Lower lobe of right lung (tissue), 2 donors: ENCODE measurements around the gene BHLHE23. TPM values are rescaled to one million over a fixed set of nuclear protein-coding genes. Genes with fewer than 3 reads are reported as not detected.

Source experiments
- ATAC-seq, 2 donors: fragments of 200-7000 bp; cut with Tn5 transposase; one replicate each; pipeline ENCODE4 v1.9.1; 2020 to 2022; ENCODE audit warnings: mild to moderate bottlenecking in 2 of 2, moderate library complexity in 2 of 2
- DNase-seq: peaks from one replicate; pipeline ENCODE4 v3.0.0-alpha.2; 2020
- H3K27ac ChIP-seq: fragments of 200-600 bp; one replicate; pipeline ENCODE4 v1.8.0; 2022
- H3K27me3 ChIP-seq: fragments of 200-600 bp; one replicate; pipeline ENCODE4 v1.8.0; 2022; ENCODE audit warnings: low read depth
- H3K36me3 ChIP-seq: fragments of 200-600 bp; one replicate; pipeline ENCODE4 v1.8.0; 2022; ENCODE audit warnings: mild to moderate bottlenecking
- H3K4me1 ChIP-seq: fragments of 200-600 bp; one replicate; pipeline ENCODE4 v1.8.0; 2022
- H3K4me3 ChIP-seq: fragments of 200-600 bp; one replicate; pipeline ENCODE4 v1.8.0; 2022; ENCODE audit warnings: mild to moderate bottlenecking
- H3K9me3 ChIP-seq: fragments of 200-600 bp; one replicate; pipeline ENCODE4 v1.8.0; 2022
- CTCF ChIP-seq: fragments of 200-600 bp; IDR thresholded peaks from one replicate; pipeline ENCODE4 v1.8.0; 2022; ENCODE audit warnings: antibody characterized with exemption, mild to moderate bottlenecking
- intact Hi-C: fragments of 100-400 bp; cut with DNase I; formaldehyde crosslinking; loops from one replicate; pipeline ENCODE4 v1.11.0; 2022
- total RNA-seq: library from RNA; stranded (reverse); fragmentation: NEBNext Ultra II Directional; extraction: Animal tissue kit (Norgen Biotek cat#: 25700); gene quantifications from one replicate; pipeline ENCODE4 v1.2.1, GENCODE V29; 2021
- donor health status: DM: no; HTN: yes; CAD: no; lungs with severe emphysema.

BHLHE23 gene
- total RNA-seq, 1 donor from 2014 or later: not detected

DNA sequence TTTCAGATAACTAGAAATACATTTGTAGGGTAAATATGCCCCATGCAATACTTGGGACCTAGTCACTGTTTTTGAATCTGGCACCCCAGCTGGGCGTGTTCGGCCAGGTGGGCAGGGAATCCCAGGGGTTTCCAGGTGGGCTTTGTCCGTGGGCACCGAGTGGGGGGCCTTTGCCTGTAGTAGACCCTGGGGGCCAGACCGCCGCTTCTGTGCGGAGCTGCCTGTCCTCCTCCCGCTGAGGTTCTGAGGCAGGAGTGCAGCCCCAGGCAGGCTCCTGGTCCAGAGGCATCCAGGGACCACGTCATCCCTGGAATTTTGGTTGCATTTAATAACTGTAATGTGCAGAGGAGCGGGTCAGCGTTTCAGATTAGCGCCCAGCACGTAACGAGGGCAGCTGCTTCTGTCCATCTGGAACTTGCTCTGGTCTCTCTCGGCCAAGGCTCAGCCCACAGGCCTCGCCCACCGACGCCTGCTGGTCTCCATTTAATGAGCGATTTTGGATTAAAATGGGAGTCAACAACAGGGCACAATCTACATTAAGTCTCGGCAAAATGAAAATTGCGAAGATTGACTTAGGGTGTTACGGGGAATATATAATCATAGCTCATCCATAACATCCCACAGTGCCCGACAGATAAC, 12.8 kb downstream of the BHLHE23 start:
- Histone ChIP-seq H3K4me3 (no peak overlapping the region), H3K4me1 (no peaks in the 10 kb centered on the region), H3K36me3 (no peaks in the 10 kb centered on the region), H3K27ac (no peak overlapping the region), H3K9me3 (no peaks in the 10 kb centered on the region), H3K27me3 (peaks cover 48% of the 10 kb centered on the region)
- DNase-seq: no peak
- no peak for ATAC-seq
- TF ChIP-seq CTCF: no peak
- intact Hi-C loops: no loop called here

DNA sequence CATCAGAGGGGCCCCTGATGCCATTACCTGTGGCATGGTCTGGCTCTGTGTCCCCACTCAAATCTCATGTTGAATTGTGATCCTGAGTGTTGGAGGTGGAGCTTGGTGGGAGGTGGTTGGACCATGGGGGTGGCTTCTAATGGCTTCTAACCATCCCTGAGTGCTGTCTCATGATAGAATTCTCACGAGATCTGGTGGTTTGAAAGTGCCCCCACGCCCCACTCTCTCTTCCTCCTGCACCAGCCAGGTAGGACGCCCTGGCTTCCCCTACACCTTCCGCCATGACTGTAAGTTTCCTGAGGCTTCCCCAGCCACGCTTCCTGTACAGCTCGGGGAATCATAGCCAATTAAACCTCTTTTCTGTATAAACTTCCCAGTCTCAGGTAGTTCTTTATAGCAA, 14.9 kb downstream of the BHLHE23 start:
- Histone ChIP-seq H3K27me3 (peaks cover 49% of the 10 kb centered on the region), H3K4me1 (no peaks in the 10 kb centered on the region), H3K27ac (no peak overlapping the region), H3K36me3 (no peaks in the 10 kb centered on the region), H3K4me3 (no peak overlapping the region), H3K9me3 (no peaks in the 10 kb centered on the region)
- intact Hi-C loops: no loop called here
- no peak for TF ChIP-seq CTCF
- DNase-seq (no peak), ATAC-seq (no peak)

DNA sequence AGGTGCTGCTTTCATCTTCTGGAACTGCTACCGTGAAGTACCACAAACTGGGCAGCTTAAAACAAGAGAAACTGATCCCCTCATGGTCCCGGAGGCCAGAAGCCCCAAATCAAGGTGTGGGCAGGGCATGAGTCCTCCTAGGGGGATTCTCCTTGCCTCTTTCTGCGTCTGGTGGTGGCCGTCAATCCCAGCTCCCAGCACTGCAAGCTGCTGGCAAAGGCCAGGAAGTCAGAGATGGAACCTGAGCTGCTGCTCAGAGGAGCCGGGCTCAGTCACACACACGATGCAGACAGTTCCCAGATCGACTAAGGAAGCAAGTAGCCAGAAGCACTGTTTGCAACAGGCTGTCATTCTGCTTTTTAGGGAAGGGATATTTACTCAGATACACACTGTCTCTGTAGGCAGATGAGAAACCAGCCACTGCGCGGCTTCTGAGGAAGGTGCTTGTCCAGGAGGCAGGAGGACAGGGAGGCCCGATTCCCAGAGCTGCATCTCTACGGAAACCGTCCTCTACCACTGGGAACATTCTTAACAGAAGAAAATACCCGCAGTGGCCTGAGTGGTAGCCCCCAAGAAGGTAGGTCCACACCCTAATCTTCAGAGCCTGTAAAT, 15.5 kb downstream of the BHLHE23 start:
- Histone ChIP-seq H3K9me3 (no peaks in the 10 kb centered on the region), H3K27ac (no peak overlapping the region), H3K27me3 (peaks cover 48% of the 10 kb centered on the region), H3K36me3 (no peaks in the 10 kb centered on the region), H3K4me1 (no peaks in the 10 kb centered on the region), H3K4me3 (no peak overlapping the region)
- ATAC-seq: no peak
- TF ChIP-seq CTCF: no peak
- intact Hi-C loops: no loop called here
- no peak for DNase-seq

- no peak overlapping the region for H3K4me3 ChIP-seq
- H3K27me3 ChIP-seq: peaks cover 48% of the 10 kb centered on the region
- no peaks in the 10 kb centered on the region for H3K4me1 ChIP-seq
- ATAC-seq: no peak
- intact Hi-C loops: no loop called here
- no peak overlapping the region for H3K27ac ChIP-seq
- no peak for DNase-seq
- H3K9me3 ChIP-seq: no peaks in the 10 kb centered on the region
- no peak for TF ChIP-seq CTCF
- H3K36me3 ChIP-seq: no peaks in the 10 kb centered on the region
Observed at GRCh38 chr20:62990306-62990825, 16.4 kb downstream of the BHLHE23 start.

DNA sequence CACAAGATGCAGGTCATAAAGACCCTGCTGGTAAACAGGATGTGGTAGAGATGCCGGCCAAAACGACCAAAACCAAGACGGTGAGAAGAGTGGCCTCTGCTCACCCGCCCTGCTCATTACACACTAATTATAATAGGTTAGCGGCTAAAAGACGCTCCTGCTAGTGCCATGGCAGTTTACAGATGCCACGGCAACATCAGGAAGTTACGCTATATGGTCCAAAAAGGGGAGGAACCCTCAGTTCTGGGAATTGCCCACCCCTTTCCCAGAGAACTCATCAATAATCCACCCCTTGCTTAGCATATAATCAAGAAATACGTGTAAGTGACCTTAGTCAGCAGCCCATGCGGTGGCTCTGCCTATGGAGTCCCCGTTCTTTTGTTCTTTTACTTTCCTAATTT, 17.6 kb downstream of the BHLHE23 start:
- no peak for TF ChIP-seq CTCF
- intact Hi-C loops: no loop called here
- H3K9me3 ChIP-seq: no peaks in the 10 kb centered on the region
- DNase-seq (no peak), ATAC-seq (no peak)
- H3K36me3 ChIP-seq: no peaks in the 10 kb centered on the region
- peak overlapping the region; percentile 2 for H3K4me3 ChIP-seq
- peaks cover 42% of the 10 kb centered on the region for H3K27me3 ChIP-seq
- no peaks in the 10 kb centered on the region for H3K4me1 ChIP-seq
- H3K27ac ChIP-seq: no peak overlapping the region
